HCT116 (cell line): ENCODE results near the gene SPATA12.

Experiments
- CBX3 ChIP-seq: IDR thresholded peaks from 2 replicates; pipeline ENCODE4 v1.6.1; 2012; ENCODE audit warnings: low read depth
- CTCF ChIP-seq, 3 experiments: fragments of 200-600 bp in 1 of 3; sonication (generic) in 1 of 3; IDR thresholded peaks in 2 of 3; conservative IDR thresholded peaks in 1 of 3; 2 replicates each; pipeline ENCODE4 v1.5.1; 2012 to 2017; ENCODE audit warnings: low read depth in 2 of 3, low read length in 2 of 3, antibody characterized with exemption in 1 of 3, borderline replicate concordance in 1 of 3, control low read depth in 1 of 3, mild to moderate bottlenecking in 1 of 3, mixed read lengths in 1 of 3, mixed run types in 1 of 3, moderate library complexity in 1 of 3; ENCODE audit not compliant: insufficient read depth in 1 of 3
- EZH2 ChIP-seq: fragments of 200-600 bp; sonication (generic); IDR thresholded peaks from 2 replicates; pipeline ENCODE4 v1.6.1; 2017; ENCODE audit warnings: antibody characterized with exemption, mixed run types
- MAX ChIP-seq: IDR thresholded peaks from 2 replicates; pipeline ENCODE4 v1.6.1; 2012
- POLR2A ChIP-seq: IDR thresholded peaks from 2 replicates; pipeline ENCODE4 v1.7.0; 2011; ENCODE audit warnings: borderline replicate concordance; ENCODE audit not compliant: insufficient read depth, insufficient read length; ENCODE audit errors: extremely low read depth
- SIN3A ChIP-seq: IDR thresholded peaks from 2 replicates; pipeline ENCODE4 v1.6.1; 2012; ENCODE audit warnings: low read depth
- SRF ChIP-seq: IDR thresholded peaks from 2 replicates; pipeline ENCODE4 v1.6.1; 2012; ENCODE audit warnings: low read depth
- TCF7L2 ChIP-seq: IDR thresholded peaks from 2 replicates; pipeline ENCODE4 v1.7.0; 2011; ENCODE audit warnings: borderline replicate concordance, inconsistent platforms; ENCODE audit not compliant: insufficient read depth, insufficient read length; ENCODE audit errors: extremely low read depth
- YY1 ChIP-seq: IDR thresholded peaks from 2 replicates; pipeline ENCODE4 v1.6.1; 2011; ENCODE audit warnings: low read length, low read depth, moderate library complexity, mild to moderate bottlenecking; ENCODE audit not compliant: insufficient replicate concordance; ENCODE audit errors: extremely low read depth

GRCh38 chr3:57015912-57016311 lies 44.6 kb upstream of the SPATA12 start:
- TF ChIP-seq SIN3A: no peak
- TF ChIP-seq CBX3: no peak
- TF ChIP-seq CTCF (IDR thresholded peaks at IDR 0.05 in 2 of 3, conservative IDR thresholded peaks at IDR 0.05 in 1 of 3; ENCODE audit: borderline replicate concordance in 1 of 3, insufficient read depth in 1 of 3, low read depth in 2 of 3, low read length in 2 of 3): no peak
- no peak for TF ChIP-seq YY1
- no peak for TF ChIP-seq EZH2
- no peak for TF ChIP-seq MAX
- TF ChIP-seq POLR2A: no peak
- no peak for TF ChIP-seq TCF7L2
- TF ChIP-seq SRF: no peak
